ENCODE data around the gene CD38.

CD38 gene

DNA sequence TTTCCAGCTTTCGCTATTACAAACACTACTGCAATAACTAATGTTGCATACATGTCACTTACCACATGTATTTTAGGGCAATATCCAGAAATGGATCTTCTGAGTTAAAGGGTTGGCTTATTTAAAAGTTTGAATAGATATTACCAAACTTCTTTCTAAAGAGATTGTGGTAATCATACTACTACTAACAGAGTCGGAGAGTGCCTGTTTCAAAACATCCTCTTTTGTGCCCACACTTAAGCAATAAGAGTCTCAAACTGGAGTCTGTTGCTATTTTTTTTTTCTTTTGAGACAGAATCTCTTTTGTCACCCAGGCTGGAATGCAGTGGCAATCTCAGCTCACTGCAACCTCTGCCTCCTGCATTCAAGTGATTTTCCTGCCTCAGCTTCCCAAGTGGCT, 124.6 kb downstream of the CD38 start:
- no peak for DNase-seq

Data from activated CD4-positive, alpha-beta T cell treated with anti-CD3 and anti-CD28 coated beads for 4 hours (primary cell).